Measurements from ENCODE around the gene GATAD2B.

The GATAD2B gene
- total RNA-seq = 65.3 to 113 (median 95.9) reads per million in 4 experiments

- DNase-seq = peak; percentile 98
These were observed at the start of gene GATAD2B for GRCh38 chr1:153922972-153923925. Gene GATAD2B, minus strand, starts transcription at chr1:153922972. Its CDS starts 94,625 bp downstream, at chr1:153828347.

GRCh38 chr1:153970346-153970745 is 47.6 kb upstream of the GATAD2B start:
- no peak for DNase-seq

- no peak for DNase-seq
These were observed 46.2 kb upstream of the GATAD2B start for GRCh38 chr1:153968972-153969371.

GRCh38 chr1:153968408-153968807 is 45.6 kb upstream of the GATAD2B start:
- no peak for DNase-seq

GRCh38 chr1:153968000-153968363 is 45.2 kb upstream of the GATAD2B start:
- no peak for DNase-seq

- DNase-seq = peak; percentile 72
These were observed 44.6 kb upstream of the GATAD2B start, which contains the start of gene CREB3L4 for GRCh38 chr1:153967107-153967999. Gene CREB3L4, plus strand, starts transcription at chr1:153967902. Its CDS starts 624 bp downstream, at chr1:153968526.

GRCh38 chr1:153963850-153964331 is 41.1 kb upstream of the GATAD2B start:
- DNase-seq = no peak

- DNase-seq = peak; percentile 93
These were observed 40.5 kb upstream of the GATAD2B start, which contains the start of gene SLC39A1 for GRCh38 chr1:153963030-153963849. Gene SLC39A1, minus strand, starts transcription at chr1:153963537. Its CDS starts 822 bp downstream, at chr1:153962715.

- no peak for DNase-seq
These were observed 39.6 kb upstream of the GATAD2B start for GRCh38 chr1:153962088-153963029.

GRCh38 chr1:153961421-153961820 is 38.6 kb upstream of the GATAD2B start:
- no peak for DNase-seq

- no peak for DNase-seq
These were observed 37.4 kb upstream of the GATAD2B start for GRCh38 chr1:153960206-153960605.

GRCh38 chr1:153959454-153959853 is 36.7 kb upstream of the GATAD2B start:
- DNase-seq = no peak

- no peak for DNase-seq
These were observed 36.1 kb upstream of the GATAD2B start for GRCh38 chr1:153958961-153959260.

GRCh38 chr1:153958111-153958960 is 35.6 kb upstream of the GATAD2B start, which contains the start of gene CRTC2:
Gene CRTC2, minus strand, starts transcription at chr1:153958612. Its CDS starts 115 bp downstream, at chr1:153958497.
- DNase-seq = peak; percentile 94

- peak; percentile 38 for DNase-seq
These were observed 35.0 kb upstream of the GATAD2B start for GRCh38 chr1:153957744-153958110.

- no peak for DNase-seq
These were observed 34.4 kb upstream of the GATAD2B start for GRCh38 chr1:153956997-153957715.

- DNase-seq = no peak
These were observed 32.1 kb upstream of the GATAD2B start for GRCh38 chr1:153954826-153955225.

GRCh38 chr1:153953859-153954365 is 31.1 kb upstream of the GATAD2B start:
- no peak for DNase-seq

GRCh38 chr1:153951801-153952200 is 29.0 kb upstream of the GATAD2B start:
- no peak for DNase-seq
